Kidney epithelial cell (primary cell): ENCODE data around the gene TPR. TPM values are rescaled to one million over a fixed set of nuclear protein-coding genes. Genes with fewer than 3 reads are reported as not detected.

ENCODE experiments used
- DNase-seq: peaks from one replicate; pipeline ENCODE4 v3.0.0-alpha.2; 2010; ENCODE audit warnings: low read depth
- H3K27me3 ChIP-seq: 2 replicates; pipeline ENCODE4 v1.6.0; 2011; ENCODE audit warnings: low read length; ENCODE audit not compliant: control insufficient read depth, insufficient read depth
- H3K36me3 ChIP-seq: 2 replicates; pipeline ENCODE4 v1.5.1; 2011; ENCODE audit warnings: low read length; ENCODE audit not compliant: control insufficient read depth, insufficient read depth
- H3K4me3 ChIP-seq: 2 replicates; pipeline ENCODE4 v1.5.1; 2011; ENCODE audit warnings: low read depth, mild to moderate bottlenecking, control low read depth, low read length
- CTCF ChIP-seq: IDR thresholded peaks from 2 replicates; pipeline ENCODE4 v1.5.1; 2011; ENCODE audit warnings: mild to moderate bottlenecking, moderate library complexity, low read length, control low read depth, inconsistent platforms; ENCODE audit not compliant: insufficient read depth, poor library complexity, severe bottlenecking
- total RNA-seq: library from RNA; depleted of rRNA; stranded (reverse); fragments of >200 nt; gene quantifications from 2 replicates; pipeline ENCODE4 v1.2.3, GENCODE V29; 2015

The TPR gene
- total RNA-seq, 1 donor from 2014 or later, result 43.1 TPM

GRCh38 chr1:186315570-186315969, 59.5 kb downstream of the TPR start:
- Histone ChIP-seq H3K4me3 (no peak overlapping the region), H3K27me3 (no peaks in the 10 kb centered on the region), H3K36me3 (no peaks in the 10 kb centered on the region)
- no peak for TF ChIP-seq CTCF
- DNase-seq, result no peak

DNA sequence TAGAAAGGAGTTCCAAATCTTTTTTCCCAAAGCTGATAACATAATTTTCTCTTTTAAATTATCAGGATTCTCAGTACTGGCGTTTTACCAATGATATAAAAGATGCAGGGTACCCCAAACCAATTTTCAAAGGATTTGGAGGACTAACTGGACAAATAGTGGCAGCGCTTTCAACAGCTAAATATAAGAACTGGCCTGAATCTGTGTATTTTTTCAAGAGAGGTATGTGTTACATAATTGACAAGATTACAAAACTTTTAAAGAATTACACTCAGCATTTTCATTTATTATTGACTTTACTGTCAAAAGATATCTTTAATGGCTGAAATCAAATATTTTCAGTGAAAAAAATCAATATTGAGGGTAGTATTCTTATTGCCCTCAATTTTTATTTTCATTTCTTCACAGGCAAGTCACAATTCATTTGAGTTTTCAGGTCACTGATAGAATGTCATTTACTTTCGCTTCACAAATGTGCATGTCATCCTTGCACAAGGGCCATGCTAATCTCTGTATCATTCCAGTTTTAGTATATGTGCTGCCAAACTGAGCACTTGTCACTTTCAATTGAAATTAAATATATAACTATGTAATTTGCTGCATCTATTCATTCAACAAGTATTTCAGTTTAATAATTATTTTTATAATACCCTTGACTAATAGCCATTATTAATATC, 63.5 kb downstream of the TPR start:
- no peak overlapping the region for H3K4me3 ChIP-seq
- TF ChIP-seq CTCF, result no peak
- no peaks in the 10 kb centered on the region for H3K36me3 ChIP-seq
- H3K27me3 ChIP-seq, result no peaks in the 10 kb centered on the region
- DNase-seq, result no peak

GRCh38 chr1:186310307-186310706, 64.7 kb downstream of the TPR start:
- DNase-seq, result no peak
- Histone ChIP-seq H3K4me3 (no peak overlapping the region), H3K36me3 (no peaks in the 10 kb centered on the region), H3K27me3 (no peaks in the 10 kb centered on the region)
- TF ChIP-seq CTCF, result no peak

DNA sequence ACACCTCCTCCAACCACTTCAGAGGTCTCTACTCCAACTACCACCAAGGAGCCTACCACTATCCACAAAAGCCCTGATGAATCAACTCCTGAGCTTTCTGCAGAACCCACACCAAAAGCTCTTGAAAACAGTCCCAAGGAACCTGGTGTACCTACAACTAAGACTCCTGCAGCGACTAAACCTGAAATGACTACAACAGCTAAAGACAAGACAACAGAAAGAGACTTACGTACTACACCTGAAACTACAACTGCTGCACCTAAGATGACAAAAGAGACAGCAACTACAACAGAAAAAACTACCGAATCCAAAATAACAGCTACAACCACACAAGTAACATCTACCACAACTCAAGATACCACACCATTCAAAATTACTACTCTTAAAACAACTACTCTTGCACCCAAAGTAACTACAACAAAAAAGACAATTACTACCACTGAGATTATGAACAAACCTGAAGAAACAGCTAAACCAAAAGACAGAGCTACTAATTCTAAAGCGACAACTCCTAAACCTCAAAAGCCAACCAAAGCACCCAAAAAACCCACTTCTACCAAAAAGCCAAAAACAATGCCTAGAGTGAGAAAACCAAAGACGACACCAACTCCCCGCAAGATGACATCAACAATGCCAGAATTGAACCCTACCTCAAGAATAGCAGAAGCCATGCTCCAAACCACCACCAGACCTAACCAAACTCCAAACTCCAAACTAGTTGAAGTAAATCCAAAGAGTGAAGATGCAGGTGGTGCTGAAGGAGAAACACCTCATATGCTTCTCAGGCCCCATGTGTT, 66.6 kb downstream of the TPR start:
- no peak for DNase-seq
- Histone ChIP-seq H3K27me3 (no peaks in the 10 kb centered on the region), H3K36me3 (no peaks in the 10 kb centered on the region), H3K4me3 (no peak overlapping the region)
- no peak for TF ChIP-seq CTCF

- no peak for DNase-seq
- Histone ChIP-seq H3K27me3 (no peaks in the 10 kb centered on the region), H3K36me3 (no peaks in the 10 kb centered on the region), H3K4me3 (no peak overlapping the region)
- TF ChIP-seq CTCF, result no peak
Measured at GRCh38 chr1:186307445-186307844, 67.6 kb downstream of the TPR start.

DNA sequence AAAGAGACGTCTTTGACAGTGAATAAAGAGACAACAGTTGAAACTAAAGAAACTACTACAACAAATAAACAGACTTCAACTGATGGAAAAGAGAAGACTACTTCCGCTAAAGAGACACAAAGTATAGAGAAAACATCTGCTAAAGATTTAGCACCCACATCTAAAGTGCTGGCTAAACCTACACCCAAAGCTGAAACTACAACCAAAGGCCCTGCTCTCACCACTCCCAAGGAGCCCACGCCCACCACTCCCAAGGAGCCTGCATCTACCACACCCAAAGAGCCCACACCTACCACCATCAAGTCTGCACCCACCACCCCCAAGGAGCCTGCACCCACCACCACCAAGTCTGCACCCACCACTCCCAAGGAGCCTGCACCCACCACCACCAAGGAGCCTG, 68.5 kb downstream of the TPR start:
- no peak overlapping the region for H3K4me3 ChIP-seq
- H3K27me3 ChIP-seq, result no peaks in the 10 kb centered on the region
- no peak for DNase-seq
- TF ChIP-seq CTCF, result no peak
- no peaks in the 10 kb centered on the region for H3K36me3 ChIP-seq
